ENCODE results near the gene FSD1L.
"Not testable (repeated sequence)": the region's sequence is repeated elsewhere in the genome, so short reads cannot be mapped to it uniquely, and the experiment has no call there.

The FSD1L gene

DNA sequence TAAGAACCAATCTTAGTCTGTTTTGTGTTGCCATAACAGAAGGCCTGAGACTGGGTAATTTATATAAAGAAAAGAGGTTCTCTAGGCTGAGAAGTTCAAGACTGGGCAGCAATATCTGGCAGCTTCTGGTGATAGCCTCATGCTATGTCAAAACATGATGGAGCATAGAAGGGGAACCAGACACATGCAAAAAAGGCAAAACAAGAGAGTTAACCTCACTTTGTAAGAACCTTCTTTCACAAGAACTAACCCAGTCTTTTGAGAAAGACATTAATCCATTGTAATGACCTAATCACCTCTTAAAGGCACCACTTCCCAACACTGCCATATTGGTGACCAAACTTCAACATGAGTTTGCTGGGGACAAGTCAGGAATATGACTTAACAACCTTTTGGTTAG lies 37.3 kb downstream of the FSD1L start:
- peak in 2 of 4 experiments; percentile 2 to 32 for DNase-seq

DNA sequence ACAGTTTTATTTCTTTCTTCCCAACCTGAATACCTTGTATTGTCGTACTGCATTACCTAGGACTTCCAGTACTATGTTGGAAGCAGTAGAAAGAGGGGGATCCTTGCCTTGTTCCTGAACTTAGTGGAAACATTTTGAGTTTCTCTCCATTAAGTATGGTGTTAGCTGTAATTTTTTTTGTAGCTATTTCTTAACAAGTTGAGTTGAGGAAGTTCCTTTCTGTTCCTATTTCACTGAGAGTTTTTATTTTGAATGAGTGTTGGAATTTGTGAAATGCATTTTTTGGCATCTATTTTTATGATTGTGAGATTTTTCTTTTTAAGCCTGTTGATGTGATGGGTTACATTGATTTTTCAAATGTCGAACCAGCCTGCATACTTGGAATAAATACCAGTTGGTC lies 49.0 kb downstream of the FSD1L start:
- DNase-seq, result peak in 2 of 4 experiments; percentile 45 to 59

DNA sequence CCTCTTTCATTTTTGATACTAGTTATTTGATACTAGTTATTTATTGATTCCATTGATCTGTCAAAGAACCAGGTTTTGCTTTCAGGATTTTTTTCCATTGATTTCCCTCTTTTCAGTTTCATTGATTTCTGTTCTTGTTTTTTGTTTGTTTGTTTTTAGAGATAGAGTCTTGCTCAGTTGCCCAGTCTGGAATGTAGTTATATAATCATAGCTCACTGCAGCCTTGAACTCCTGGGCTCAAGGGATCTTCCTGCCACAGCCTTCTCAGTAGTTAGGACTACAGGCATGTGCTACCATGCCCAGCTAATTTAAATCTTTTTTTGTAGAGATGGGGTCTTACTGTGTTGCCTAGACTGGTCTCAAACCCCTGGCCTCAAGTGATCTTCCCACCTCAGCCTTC lies 49.9 kb downstream of the FSD1L start:
- no peak for DNase-seq

DNA sequence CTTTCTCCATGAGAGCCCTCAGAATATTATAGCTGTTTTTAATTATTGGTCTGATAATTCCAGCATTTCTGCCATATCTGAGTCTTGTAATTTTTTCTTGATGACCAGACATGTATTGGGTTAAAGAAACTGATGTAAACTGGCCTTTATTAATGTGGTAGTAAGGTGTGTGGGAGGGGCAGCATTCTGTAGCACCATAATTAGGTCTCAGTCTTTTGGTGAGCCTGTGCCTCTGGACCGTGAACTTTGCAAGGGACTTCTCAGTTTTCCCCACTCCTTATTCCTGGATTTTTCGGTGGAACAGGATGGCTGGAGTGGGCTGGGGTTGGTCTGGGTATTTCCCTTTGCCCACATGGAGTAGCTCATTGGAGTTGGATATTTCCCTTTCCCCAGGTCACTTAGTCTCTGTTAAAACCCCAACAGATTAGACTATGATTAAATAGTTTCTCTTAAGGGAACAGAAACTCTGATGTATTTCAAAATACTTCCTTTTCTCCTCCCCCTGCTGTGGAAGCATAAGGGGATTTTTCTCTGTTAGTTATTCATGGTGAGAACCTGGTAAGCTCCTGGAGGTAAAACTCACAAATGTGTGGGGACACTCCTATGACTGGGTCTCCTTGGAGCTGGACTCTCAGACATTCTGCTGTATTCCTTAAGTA lies 52.4 kb downstream of the FSD1L start:
- peak; percentile 17 to 74 (median 57) for DNase-seq

DNA sequence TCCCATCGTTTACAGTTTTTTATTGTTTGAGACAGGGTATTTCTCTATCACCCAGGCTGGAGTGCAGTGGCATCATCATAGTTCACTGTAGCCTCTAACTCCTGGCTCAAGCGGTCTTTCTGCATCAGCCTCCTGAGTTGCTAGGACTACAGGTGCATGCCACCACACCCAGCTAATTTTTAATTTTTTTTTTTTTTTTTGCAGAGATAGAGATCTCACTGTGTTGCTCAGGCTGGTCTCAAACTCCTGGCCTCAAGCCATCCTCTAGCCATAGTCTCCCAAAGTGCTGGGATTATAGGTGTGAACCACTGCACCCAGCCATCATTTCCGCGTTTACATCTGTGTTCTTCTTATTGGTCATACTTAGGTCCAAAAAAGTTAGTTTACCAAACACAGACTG lies 53.6 kb downstream of the FSD1L start:
- DNase-seq, result no peak

DNA sequence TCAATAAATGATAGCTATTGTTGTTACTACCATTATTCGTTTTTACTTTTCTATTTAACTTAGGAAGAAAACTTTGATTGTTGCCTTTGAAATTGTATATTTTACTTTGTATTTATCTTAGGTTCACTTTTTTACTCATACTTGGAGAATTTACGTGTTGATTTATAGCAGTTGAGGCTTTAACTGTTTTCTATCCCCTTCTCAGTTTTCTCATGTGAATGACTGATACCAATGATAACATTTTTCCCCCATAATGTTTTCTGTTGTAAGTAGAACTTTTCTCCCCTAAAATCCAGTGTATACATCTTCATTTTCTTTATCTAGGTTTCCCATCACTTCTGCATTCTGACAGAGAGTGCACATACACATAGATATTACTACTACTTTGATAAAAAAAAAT lies 54.4 kb downstream of the FSD1L start:
- no peak for DNase-seq

DNA sequence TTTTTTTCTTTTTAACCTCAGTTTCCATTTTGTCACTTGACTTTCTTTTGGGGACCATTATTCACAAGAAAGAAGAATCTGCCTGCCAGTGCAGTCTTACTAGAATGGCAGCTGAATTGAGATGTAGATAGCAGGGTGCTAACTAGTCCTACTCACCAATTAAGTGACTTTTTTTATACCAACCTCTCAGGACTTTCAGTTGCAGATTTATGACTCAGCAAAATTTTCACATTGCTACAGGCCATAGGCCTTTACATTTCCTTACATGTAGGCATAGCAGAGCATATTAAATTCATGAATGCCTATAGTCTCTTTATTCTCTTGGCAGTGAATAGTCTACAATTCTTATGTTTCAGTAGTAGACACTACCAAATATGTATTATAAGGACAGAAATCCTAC lies 56.0 kb downstream of the FSD1L start:
- DNase-seq, result peak in 1 of 4 experiments; percentile 16

DNA sequence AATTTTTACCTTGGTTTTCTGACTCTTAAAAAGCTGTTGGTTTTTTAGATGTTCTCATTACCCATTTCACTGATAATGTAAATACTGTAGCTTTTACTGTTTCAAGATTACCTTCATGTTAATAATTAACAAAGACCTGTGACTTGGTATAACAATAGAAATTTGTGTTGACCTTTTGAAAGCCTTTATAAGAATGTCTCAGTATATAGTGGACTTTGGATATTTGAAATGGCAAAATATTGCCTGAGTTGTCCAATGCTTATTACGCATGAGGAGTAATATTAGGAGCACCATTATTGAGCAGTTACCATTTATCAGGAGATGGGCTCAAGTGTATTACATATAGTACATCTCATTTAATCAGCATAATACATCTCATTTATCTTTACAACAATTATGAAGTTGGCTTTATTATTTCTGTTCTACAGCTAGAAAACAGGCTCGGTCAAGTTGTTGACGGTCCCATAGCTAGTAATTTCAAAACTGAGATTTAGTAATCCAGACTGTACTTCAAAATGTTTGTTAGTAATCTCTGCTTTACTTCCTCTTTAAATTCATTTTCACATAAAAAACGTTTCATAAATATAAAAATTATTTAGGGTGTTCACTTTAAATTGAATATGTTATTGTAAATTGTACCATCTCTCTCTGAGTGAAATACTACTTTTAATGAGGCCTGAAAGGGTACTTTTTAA lies 59.4 kb downstream of the FSD1L start:
- peak in 2 of 4 experiments; percentile 42 to 44 for DNase-seq

DNA sequence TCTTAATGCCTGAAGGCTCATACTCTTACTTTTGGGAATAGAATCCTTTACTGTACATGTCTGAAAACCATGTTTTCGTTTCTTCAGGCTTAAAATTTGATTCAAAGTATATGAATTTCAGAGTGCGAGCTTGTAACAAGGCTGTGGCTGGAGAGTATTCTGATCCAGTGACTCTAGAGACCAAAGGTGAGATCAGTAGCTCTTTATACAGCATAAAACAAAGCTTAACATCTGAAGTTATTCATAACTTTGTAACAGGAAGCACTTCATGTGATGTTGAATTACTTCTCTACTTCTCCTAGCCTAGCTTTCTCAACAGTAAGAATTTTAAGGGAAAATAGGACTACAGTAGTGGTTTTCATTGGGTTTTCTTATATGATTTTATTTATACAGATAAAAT lies 60.7 kb downstream of the FSD1L start:
- DNase-seq, result peak in 2 of 4 experiments; percentile 23 to 39

DNA sequence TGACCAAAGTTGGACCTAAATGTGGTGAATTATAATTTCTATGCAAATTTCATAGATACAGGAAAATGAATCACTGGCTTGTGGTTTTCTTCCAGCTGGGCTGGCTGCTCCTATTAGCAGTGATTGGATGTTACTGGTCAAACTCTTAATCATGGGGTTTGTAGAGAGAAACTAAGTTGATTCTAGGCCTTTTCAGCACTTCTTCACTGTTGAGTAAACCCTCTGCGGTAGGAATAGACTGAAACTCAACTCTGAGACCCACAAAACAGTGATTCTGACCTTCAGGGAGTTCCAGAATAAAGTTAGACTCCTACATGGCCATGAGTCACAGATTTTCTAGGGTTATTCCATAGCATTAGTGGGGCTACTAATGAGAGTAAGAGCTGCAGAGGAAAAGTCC lies 62.2 kb downstream of the FSD1L start:
- DNase-seq, result peak; percentile 8 to 60 (median 30)

DNA sequence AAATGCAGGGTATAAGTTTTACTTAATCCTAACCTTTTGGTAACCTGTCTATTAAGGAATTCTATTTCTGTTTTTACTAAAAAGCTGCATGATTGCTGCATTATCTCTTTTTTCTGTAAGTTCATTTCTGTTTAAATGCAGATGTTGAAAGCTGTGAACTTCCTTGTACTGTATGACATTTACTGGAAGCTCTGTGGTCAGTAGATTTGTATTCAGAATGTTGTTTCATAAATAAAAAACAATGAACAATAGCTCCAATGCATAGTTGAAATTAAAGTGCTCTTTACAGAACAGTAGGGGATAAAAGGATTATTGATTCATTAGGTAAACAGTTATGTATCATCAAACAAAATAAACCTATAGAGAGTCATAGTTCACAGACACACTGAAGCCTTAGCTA lies 63.6 kb downstream of the FSD1L start:
- peak in 2 of 4 experiments; percentile 22 to 38 for DNase-seq

DNA sequence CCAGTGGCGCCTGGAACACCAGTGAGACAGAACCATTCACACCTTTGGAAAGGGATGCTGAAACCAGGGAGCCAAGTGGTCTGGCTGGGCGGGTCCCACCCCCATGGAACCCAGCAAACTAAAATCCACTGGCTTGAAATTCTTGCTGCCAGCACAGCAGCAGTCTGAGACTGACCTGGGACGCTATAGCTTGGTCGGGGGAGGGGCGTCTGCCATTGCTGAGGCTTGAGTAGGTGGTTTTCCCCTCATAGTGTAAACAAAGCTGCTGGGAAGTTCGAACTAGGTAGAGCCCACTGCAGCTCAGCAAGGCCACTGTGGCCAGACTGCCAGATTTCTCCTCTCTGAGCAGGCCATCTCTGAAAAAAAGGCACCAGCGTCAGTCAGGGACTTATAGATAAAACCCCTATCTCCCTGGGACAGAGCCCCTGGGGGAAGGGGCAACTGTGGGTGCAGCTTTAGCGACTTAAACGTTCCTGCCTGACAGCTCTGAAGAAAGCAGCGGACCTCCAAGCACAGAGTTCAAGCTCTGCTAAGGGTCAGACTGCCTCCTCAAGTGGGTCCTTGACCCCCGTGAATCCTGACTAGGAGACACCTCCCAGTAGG lies 68.1 kb downstream of the FSD1L start:
- no peak for DNase-seq

DNA sequence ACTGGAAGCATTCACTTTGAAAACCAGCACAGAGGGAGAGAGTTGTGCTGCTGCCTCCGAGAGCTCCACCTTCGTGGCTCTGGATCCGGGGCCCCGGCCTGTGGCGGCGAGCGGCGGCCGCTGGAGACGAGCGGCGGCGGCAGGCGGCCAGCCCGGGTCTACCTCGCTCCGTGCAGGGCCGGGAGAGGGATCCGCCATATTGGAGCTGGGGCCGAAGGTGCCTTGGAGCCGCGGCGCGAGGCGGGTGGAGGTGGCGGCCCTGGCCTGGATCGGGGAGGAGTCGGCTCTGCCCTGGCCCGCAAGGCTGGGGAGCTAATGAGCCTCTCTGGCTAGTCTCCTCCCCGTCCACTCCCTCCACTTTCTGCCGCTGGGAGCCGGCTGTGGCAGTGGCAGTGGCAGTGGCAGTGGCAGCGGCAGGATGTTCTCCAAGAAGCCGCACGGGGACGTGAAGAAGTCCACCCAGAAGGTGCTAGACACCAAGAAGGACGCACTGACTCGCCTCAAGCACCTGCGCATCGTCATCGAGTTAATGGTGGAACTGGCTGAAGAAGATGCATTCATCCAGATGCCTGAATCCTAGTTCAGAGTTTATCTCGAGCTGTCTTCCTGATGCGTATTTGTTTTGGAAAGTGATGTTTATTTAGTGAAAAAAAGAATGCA lies 72.0 kb downstream of the FSD1L start:
- peak in 3 of 4 experiments; percentile 5 to 43 (median 21) for DNase-seq

DNA sequence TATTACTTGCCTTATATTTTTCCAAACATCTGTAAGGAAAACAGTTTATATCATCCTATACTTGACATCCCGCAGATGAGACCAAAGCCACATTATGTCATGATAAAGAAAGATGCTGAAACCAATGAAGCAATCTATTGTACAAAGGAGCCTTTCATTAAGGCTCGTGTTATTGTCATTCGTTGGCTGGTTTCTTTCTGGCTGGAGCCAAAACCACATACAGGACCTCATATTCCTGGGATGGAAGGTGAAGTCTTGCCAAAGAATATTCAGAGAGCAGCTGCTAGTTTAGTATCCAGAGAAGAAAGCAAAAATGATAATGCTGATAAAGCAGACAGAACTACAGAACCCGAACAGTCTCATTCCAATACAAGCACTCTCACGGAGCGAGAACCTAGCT lies 73.2 kb downstream of the FSD1L start:
- DNase-seq, result not testable (repeated sequence)

DNA sequence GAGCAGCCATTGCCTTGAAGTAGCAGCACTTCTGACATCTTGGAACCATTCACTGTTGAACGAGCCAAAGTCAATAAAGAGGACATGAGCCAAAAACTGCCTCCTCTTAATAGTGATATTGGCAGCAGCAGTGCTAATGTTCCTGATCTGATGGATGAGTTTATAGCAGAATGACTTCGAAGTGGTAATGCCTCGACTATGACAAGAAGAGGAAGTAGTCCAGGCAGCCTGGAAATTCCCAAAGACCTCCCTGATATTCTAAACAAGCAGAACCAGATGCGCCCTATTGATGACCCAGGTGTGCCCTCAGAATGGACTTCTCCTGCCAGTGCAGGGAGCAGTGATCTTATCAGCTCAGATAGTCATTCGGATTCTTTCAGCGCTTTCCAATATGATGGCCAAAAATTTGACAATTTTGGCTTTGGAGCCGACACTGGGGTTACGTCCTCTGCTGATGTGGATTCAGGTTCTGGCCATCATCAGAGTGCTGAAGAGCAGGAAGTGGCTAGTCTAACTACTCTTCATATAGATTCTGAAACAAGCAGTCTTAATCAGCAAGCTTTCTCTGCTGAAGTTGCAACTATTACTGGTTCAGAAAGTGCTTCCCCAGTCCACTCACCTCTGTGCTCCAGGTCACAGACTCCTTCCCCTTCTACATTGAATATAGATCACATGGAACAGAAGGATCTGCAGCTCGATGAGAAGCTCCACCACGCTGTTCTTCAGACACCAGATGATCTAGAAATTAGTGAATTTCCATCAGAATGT lies 75.0 kb downstream of the FSD1L start:
- not testable (repeated sequence) for DNase-seq

DNA sequence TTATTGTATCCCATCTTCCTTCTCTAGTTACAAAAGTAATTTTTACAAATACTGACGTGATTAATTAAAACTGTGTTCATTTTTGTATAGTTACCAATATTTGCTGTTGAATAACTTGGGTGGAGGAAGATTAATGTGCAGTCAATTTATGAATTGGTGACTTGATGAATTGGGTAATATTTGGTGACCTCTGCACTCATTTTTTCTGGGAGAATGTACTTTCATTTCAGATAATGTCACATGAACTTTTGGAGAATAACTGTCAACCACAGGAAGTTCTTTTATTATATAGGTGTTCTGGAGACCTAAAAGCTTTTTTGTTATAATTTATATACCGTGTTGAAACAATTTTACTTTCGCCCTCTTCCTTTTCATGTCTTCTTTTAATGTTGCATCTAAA lies 83.7 kb downstream of the FSD1L start:
- DNase-seq, result no peak

DNA sequence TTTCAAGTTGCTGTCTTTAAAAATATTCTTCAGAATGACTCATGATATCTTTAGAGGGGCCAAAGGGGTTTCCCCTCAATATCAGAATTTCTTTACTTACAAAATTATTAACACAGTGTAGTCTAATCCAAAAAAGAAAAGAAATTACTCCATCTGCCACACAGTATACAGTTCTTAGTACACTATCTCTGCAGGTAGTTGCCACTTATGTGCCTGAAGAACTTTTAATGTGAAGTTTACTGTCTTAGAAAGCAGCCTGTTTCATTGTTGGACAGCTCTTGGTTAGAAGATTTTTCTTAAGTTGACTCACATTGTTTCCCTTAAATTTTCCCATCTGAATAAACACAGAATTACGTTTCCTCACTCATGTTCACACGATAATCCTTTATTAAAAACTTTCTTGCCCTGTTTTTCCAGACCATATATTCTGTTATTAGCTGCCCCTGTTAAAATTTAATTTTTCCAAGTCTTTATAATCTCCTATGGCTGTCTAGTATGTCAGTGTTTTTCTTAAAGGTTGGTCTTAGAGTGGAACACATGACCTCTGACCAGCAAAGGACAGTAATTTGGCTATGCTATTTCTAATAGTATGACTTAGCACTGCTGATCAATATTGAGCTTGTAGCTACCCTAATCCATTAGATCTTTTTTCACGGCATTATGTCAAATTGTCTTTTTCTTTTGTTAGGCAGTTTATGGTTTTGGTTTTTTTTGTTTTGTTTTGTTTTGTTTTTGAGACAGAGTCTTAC lies 88.3 kb downstream of the FSD1L start:
- no peak for DNase-seq

DNA sequence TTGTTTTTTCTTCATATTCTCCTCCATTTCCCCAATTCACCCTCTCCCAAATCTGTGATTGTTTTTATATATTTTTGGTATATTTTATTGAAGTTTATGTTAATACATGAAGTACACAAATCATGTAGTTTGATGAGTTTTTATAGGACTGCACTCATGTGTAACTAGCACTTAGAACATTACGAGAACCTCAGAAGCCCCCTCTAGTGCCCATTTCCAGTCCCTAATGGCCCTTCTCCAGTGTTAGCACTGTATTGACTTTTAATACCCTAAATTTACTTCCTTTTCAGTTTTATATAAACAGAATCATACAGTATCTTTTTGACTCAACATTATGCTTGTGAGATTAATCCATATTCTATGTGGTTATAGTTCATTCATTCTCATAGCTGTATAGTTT lies 91.6 kb downstream of the FSD1L start:
- peak in 3 of 4 experiments; percentile 3 to 23 (median 19) for DNase-seq

DNA sequence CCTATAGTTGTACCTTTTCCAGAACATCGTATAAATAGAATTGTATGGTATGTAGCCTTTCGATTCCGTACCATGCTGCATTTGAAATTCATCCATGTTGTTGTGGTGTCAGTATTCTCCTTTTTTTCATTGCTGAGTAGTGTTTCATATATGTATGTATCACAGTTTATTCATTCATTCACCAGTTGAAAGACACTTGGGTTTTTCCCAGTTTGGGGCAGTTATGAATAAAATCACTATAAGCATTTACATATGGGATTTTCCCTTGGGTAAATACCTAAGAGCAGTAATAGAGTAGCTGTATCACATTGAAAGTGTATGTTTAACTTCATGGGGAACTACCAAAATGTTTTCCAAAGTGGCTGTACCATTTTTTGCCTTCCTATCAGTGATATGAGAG lies 94.0 kb downstream of the FSD1L start:
- no peak for DNase-seq

DNA sequence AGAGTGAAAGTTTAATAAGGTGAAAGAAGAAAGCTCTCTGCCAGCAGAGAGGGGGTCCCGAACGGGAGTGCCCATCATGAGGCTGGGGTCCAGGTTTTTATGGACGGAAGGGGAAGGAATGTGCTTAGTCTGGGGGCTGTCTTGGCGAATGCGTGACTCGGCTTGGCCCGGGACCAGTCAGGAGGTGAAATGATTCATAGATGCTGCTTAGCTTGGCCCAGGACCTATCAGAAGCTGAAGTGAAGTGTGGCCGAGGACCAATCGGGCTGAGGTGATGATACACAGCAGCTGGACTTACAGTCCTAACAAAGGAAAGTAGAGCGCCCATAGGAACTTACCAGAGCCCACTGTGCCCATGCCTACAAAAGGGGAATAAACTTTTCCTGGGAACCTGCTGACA lies 106.2 kb downstream of the FSD1L start:
- DNase-seq, result no peak

DNA sequence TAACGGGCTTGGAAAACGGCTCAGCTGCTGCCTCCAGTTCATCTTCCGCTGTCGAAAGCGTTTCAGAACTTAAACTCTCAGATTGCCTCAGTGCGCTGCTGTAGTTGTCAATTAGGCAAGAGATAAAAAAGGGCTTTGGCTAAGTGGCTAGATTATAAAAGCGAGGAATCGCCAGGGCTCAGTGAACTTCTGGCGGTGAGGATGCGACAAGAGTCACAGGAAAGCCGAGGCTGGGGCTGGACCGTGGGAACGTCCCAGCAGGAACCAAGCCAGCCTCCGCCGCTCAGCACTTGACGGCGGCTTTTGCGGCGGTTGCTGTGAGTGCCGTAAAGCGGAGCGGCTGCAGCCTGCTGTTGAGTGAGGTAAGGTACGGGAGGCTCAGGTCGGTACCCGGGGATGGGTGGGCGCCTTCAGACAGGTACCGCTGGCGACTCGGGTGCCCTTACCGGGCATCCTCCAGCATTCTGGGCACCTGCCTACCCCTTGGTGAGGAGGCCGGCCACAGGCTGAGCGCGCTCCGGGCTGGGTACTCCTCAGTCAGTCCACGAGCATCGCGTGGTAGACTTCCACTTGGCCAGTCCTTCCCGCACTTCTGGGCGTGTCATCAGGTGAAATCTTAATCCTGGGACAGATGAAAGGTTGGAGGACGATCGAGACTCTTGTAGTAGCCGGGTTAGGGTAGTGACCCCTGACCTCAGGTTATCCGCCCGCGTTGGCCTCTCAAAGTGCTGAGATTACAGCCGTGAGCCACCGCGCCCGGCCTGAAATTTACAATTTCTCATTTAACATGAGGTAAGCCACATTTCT lies 110.2 kb downstream of the FSD1L start, which contains the start of gene FKTN:
Gene FKTN (plus strand): TSS at position 328 of the 807 bp plus-strand sequence. CDS start 16,902 bp downstream, outside the sequence.
- peak; percentile 84 to 92 (median 88) for DNase-seq
